Liver (tissue), 9 donors: ENCODE results near the gene OLFML3. TPM values are rescaled to one million over a fixed set of nuclear protein-coding genes. Genes with fewer than 3 reads are reported as not detected.

Experiments
- DNase-seq: peaks from one replicate; pipeline ENCODE4 v3.0.0-alpha.2; 2017; ENCODE audit warnings: low spot score
- H3K27ac ChIP-seq, 2 donors: one replicate each; pipeline ENCODE4 v1.7.0; 2013; ENCODE audit warnings: inconsistent platforms in 2 of 2, low read length in 2 of 2, control low read depth in 1 of 2, low read depth in 1 of 2, mild to moderate bottlenecking in 1 of 2
- H3K27me3 ChIP-seq, 4 donors: one replicate each; pipeline versions ENCODE4 v1.6.1 to v1.7.0; 2013; ENCODE audit warnings: low read length in 3 of 4, inconsistent platforms in 1 of 4, mild to moderate bottlenecking in 1 of 4, moderate library complexity in 1 of 4; ENCODE audit not compliant: control insufficient read depth in 4 of 4, insufficient read depth in 4 of 4
- H3K36me3 ChIP-seq, 4 donors: one replicate each; pipeline versions ENCODE4 v1.6.1 to v1.7.0; 2013; ENCODE audit warnings: low read length in 3 of 4, mild to moderate bottlenecking in 3 of 4, low read depth in 1 of 4, moderate library complexity in 1 of 4; ENCODE audit not compliant: control insufficient read depth in 4 of 4, insufficient read depth in 3 of 4
- H3K4me1 ChIP-seq, 4 donors: one replicate each; pipeline versions ENCODE4 v1.6.1 to v1.7.0; 2013; ENCODE audit warnings: low read length in 3 of 4, mild to moderate bottlenecking in 3 of 4, moderate library complexity in 1 of 4; ENCODE audit not compliant: control insufficient read depth in 4 of 4, insufficient read depth in 4 of 4
- H3K4me3 ChIP-seq, 3 donors: one replicate each; pipeline versions ENCODE4 v1.6.1 to v1.7.0; 2013; ENCODE audit warnings: low read length in 3 of 3, control low read depth in 1 of 3, low read depth in 1 of 3, mild to moderate bottlenecking in 1 of 3
- H3K9ac ChIP-seq, 2 donors: one replicate each; pipeline ENCODE4 v1.7.0; 2013; ENCODE audit warnings: low read length in 2 of 2, mild to moderate bottlenecking in 2 of 2, moderate library complexity in 2 of 2, control low read depth in 1 of 2, low read depth in 1 of 2
- H3K9me3 ChIP-seq, 4 donors: one replicate each; pipeline versions ENCODE4 v1.6.1 to v1.7.0; 2013; ENCODE audit warnings: low read length in 3 of 4; ENCODE audit not compliant: control insufficient read depth in 4 of 4
- FOXA1 ChIP-seq: IDR thresholded peaks from 2 replicates; pipeline ENCODE4 v1.6.1; 2016; ENCODE audit warnings: antibody characterized with exemption
- FOXA2 ChIP-seq: IDR thresholded peaks from 2 replicates; pipeline ENCODE4 v1.6.1; 2016; ENCODE audit warnings: antibody characterized with exemption
- HNF4A ChIP-seq, 2 donors: conservative IDR thresholded peaks; 2 replicates each; pipeline ENCODE4 v1.6.1; 2016; ENCODE audit warnings: antibody characterized with exemption in 2 of 2, mild to moderate bottlenecking in 2 of 2
- HNF4G ChIP-seq: IDR thresholded peaks from 2 replicates; pipeline ENCODE4 v1.6.1; 2016; ENCODE audit warnings: antibody characterized with exemption
- JUND ChIP-seq, 2 donors: IDR thresholded peaks; 2 replicates each; pipeline ENCODE4 v1.6.1; 2016; ENCODE audit warnings: antibody characterized with exemption in 2 of 2
- NR2F2 ChIP-seq: IDR thresholded peaks from 2 replicates; pipeline ENCODE4 v1.6.1; 2016; ENCODE audit warnings: antibody characterized with exemption
- RAD21 ChIP-seq, 2 donors: IDR thresholded peaks; 2 replicates each; pipeline ENCODE4 v1.6.1; 2016; ENCODE audit warnings: antibody characterized with exemption in 2 of 2, mild to moderate bottlenecking in 2 of 2
- RXRA ChIP-seq, 2 donors: IDR thresholded peaks; 2 replicates each; pipeline ENCODE4 v1.6.1; 2017 to 2018; ENCODE audit warnings: antibody characterized with exemption in 2 of 2, mild to moderate bottlenecking in 1 of 2
- SP1 ChIP-seq: IDR thresholded peaks from 2 replicates; pipeline ENCODE4 v1.6.1; 2018; ENCODE audit warnings: antibody characterized with exemption, mild to moderate bottlenecking
- TAF1 ChIP-seq: conservative IDR thresholded peaks from 2 replicates; pipeline ENCODE4 v1.6.1; 2016; ENCODE audit warnings: antibody characterized with exemption, mild to moderate bottlenecking
- WGBS: extraction: QIAGEN DNeasy Blood & Tissue Kit; methylation state at CpG from one replicate; pipeline ENCODE4 v1.1.7; 2013; 5-methylcytosine and 5-hydroxymethylcytosine counted together
- polyA plus RNA-seq, 2 donors: library from polyadenylated mRNA; stranded (reverse) in 1 of 2; unstranded in 1 of 2; fragments of 200-250 nt in 1 of 2; fragments of >200 nt in 1 of 2; fragmentation: Nextera tagmentation in 1 of 2; extraction: Ambion mirVana in 1 of 2; gene quantifications; one replicate each; pipeline versions ENCODE4 v1.2.1 to v1.2.3, GENCODE V29; 2013 to 2015
- total RNA-seq, 2 donors: library from RNA; depleted of rRNA; stranded (reverse); fragments of >200 nt; gene quantifications; one replicate each; pipeline ENCODE4 v1.2.3, GENCODE V29; 2014
- TF ChIP-seq, protein P1 (sequence below): IDR thresholded peaks from 2 replicates; pipeline ENCODE4 v1.6.1; 2016; ENCODE audit warnings: antibody characterized with exemption, mild to moderate bottlenecking
- TF ChIP-seq, protein P2 (sequence below): IDR thresholded peaks from 2 replicates; pipeline ENCODE4 v1.6.1; 2016; ENCODE audit warnings: antibody characterized with exemption
- TF ChIP-seq, protein P3 (sequence below): IDR thresholded peaks from 2 replicates; pipeline ENCODE4 v1.6.1; 2016; ENCODE audit warnings: antibody characterized with exemption
- TF ChIP-seq, protein P4 (sequence below): IDR thresholded peaks from 2 replicates; pipeline ENCODE4 v1.6.1; 2016; ENCODE audit warnings: antibody characterized with exemption
- TF ChIP-seq, protein P5 (sequence below): fragments of 150-350 bp; IDR thresholded peaks from 2 replicates; pipeline ENCODE4 v1.5.1; 2017; ENCODE audit warnings: improper control_type of control experiment, low read depth, low read length; ENCODE audit not compliant: missing input control
- donor health status: healthy.
- donor health status: healthy.
- donor health status: healthy.
- donor health status: healthy.
- donor health status: healthy.

The OLFML3 gene
- total and polyA plus RNA-seq, 4 donors = 8.3 to 16.7 (median 12.2) TPM

DNA sequence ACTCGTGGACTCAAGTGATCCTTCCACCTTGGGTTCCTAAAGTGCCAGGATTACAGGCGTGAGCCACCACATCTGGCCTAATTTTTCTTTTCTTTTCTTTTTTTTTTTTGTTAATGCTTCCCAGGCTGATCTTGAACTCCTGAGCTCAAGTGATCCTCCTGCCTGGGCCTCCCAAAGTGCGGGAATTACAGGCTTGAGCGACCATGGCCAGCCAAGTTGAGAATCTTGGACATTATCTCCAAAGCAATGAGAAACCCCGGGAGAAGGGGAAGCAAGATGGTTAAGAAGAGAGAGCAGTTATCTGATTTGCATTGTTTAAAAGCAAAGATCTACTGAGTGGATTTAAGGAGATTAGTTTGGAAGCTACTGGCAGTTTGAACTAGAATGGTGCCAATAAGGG is 41.1 kb upstream of the OLFML3 start:
- no peak for TF ChIP-seq RXRA (IDR thresholded peaks at IDR 0.05)
- no peak for TF ChIP-seq HNF4A (conservative IDR thresholded peaks at IDR 0.05)
- WGBS = 74% methylated on average over 5 of the region's 5 CpGs
- no peaks in the 10 kb centered on the region for H3K27me3 ChIP-seq
- no peak overlapping the region for H3K9ac ChIP-seq
- DNase-seq = no peak
- peaks cover 8 to 26% (median 20%) of the 10 kb centered on the region in 4 donors for H3K4me1 ChIP-seq
- H3K4me3 ChIP-seq = no peak overlapping the region
- no peaks in the 10 kb centered on the region for H3K9me3 ChIP-seq
- H3K27ac ChIP-seq = no peak overlapping the region
- H3K36me3 ChIP-seq = peaks cover 0 to 9% (median 4%) of the 10 kb centered on the region in 4 donors

DNA sequence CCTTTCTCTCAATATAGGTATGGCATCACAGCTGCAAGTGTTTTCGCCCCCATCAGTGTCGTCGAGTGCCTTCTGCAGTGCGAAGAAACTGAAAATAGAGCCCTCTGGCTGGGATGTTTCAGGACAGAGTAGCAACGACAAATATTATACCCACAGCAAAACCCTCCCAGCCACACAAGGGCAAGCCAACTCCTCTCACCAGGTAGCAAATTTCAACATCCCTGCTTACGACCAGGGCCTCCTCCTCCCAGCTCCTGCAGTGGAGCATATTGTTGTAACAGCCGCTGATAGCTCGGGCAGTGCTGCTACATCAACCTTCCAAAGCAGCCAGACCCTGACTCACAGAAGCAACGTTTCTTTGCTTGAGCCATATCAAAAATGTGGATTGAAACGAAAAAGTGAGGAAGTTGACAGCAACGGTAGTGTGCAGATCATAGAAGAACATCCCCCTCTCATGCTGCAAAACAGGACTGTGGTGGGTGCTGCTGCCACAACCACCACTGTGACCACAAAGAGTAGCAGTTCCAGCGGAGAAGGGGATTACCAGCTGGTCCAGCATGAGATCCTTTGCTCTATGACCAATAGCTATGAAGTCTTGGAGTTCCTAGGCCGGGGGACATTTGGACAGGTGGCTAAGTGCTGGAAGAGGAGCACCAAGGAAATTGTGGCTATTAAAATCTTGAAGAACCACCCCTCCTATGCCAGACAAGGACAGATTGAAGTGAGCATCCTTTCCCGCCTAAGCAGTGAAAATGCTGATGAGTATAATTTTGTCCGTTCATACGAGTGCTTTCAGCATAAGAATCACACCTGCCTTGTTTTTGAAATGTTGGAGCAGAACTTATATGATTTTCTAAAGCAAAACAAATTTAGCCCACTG is 38.7 kb upstream of the OLFML3 start:
- DNase-seq = no peak
- Histone ChIP-seq H3K36me3 (peaks cover 0 to 9% (median 4%) of the 10 kb centered on the region in 4 donors), H3K9me3 (no peaks in the 10 kb centered on the region), H3K4me3 (no peak overlapping the region), H3K4me1 (peaks cover 3 to 10% (median 7%) of the 10 kb centered on the region in 4 donors), H3K27ac (no peak overlapping the region), H3K27me3 (no peaks in the 10 kb centered on the region), H3K9ac (no peak overlapping the region)
- 78% methylated on average over 16 of the region's 16 CpGs for WGBS
- TF ChIP-seq SP1 (no peak), FOXA2 (no peak), HNF4G (no peak)
- TF ChIP-seq, protein P1, sequence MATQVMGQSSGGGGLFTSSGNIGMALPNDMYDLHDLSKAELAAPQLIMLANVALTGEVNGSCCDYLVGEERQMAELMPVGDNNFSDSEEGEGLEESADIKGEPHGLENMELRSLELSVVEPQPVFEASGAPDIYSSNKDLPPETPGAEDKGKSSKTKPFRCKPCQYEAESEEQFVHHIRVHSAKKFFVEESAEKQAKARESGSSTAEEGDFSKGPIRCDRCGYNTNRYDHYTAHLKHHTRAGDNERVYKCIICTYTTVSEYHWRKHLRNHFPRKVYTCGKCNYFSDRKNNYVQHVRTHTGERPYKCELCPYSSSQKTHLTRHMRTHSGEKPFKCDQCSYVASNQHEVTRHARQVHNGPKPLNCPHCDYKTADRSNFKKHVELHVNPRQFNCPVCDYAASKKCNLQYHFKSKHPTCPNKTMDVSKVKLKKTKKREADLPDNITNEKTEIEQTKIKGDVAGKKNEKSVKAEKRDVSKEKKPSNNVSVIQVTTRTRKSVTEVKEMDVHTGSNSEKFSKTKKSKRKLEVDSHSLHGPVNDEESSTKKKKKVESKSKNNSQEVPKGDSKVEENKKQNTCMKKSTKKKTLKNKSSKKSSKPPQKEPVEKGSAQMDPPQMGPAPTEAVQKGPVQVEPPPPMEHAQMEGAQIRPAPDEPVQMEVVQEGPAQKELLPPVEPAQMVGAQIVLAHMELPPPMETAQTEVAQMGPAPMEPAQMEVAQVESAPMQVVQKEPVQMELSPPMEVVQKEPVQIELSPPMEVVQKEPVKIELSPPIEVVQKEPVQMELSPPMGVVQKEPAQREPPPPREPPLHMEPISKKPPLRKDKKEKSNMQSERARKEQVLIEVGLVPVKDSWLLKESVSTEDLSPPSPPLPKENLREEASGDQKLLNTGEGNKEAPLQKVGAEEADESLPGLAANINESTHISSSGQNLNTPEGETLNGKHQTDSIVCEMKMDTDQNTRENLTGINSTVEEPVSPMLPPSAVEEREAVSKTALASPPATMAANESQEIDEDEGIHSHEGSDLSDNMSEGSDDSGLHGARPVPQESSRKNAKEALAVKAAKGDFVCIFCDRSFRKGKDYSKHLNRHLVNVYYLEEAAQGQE = no peak
- TF ChIP-seq, protein P2, sequence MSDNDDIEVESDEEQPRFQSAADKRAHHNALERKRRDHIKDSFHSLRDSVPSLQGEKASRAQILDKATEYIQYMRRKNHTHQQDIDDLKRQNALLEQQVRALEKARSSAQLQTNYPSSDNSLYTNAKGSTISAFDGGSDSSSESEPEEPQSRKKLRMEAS = no peak

DNA sequence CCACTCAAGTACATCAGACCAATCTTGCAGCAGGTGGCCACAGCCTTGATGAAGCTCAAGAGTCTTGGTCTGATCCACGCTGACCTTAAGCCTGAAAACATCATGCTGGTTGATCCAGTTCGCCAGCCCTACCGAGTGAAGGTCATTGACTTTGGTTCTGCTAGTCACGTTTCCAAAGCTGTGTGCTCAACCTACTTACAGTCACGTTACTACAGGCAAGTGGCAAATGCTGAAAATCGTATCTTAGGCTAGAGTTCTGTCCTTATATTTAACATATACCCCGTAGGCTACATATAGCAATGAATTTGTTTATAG is 38.1 kb upstream of the OLFML3 start:
- Histone ChIP-seq H3K9ac (no peak overlapping the region), H3K4me1 (peaks cover 3 to 16% (median 10%) of the 10 kb centered on the region in 4 donors), H3K4me3 (no peak overlapping the region), H3K27ac (no peak overlapping the region), H3K9me3 (no peaks in the 10 kb centered on the region), H3K27me3 (no peaks in the 10 kb centered on the region), H3K36me3 (peaks cover 0 to 9% (median 4%) of the 10 kb centered on the region in 4 donors)
- 39% methylated on average over 7 of the region's 7 CpGs for whole genome bisulfite sequencing
- DNase-seq = no peak
- TF ChIP-seq, protein P3, sequence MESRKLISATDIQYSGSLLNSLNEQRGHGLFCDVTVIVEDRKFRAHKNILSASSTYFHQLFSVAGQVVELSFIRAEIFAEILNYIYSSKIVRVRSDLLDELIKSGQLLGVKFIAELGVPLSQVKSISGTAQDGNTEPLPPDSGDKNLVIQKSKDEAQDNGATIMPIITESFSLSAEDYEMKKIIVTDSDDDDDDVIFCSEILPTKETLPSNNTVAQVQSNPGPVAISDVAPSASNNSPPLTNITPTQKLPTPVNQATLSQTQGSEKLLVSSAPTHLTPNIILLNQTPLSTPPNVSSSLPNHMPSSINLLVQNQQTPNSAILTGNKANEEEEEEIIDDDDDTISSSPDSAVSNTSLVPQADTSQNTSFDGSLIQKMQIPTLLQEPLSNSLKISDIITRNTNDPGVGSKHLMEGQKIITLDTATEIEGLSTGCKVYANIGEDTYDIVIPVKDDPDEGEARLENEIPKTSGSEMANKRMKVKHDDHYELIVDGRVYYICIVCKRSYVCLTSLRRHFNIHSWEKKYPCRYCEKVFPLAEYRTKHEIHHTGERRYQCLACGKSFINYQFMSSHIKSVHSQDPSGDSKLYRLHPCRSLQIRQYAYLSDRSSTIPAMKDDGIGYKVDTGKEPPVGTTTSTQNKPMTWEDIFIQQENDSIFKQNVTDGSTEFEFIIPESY = no peak
- TF ChIP-seq NR2F2 (no peak), HNF4G (no peak), TAF1 (no peak), HNF4A (conservative IDR thresholded peaks at IDR 0.05) (peak; percentile 12 to 14), FOXA2 (no peak), JUND (IDR thresholded peaks at IDR 0.05) (no peak), SP1 (peak; percentile 24), RAD21 (IDR thresholded peaks at IDR 0.05) (no peak), FOXA1 (no peak)
- TF ChIP-seq, protein P4, sequence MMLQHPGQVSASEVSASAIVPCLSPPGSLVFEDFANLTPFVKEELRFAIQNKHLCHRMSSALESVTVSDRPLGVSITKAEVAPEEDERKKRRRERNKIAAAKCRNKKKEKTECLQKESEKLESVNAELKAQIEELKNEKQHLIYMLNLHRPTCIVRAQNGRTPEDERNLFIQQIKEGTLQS = no peak
- TF ChIP-seq, protein P5, sequence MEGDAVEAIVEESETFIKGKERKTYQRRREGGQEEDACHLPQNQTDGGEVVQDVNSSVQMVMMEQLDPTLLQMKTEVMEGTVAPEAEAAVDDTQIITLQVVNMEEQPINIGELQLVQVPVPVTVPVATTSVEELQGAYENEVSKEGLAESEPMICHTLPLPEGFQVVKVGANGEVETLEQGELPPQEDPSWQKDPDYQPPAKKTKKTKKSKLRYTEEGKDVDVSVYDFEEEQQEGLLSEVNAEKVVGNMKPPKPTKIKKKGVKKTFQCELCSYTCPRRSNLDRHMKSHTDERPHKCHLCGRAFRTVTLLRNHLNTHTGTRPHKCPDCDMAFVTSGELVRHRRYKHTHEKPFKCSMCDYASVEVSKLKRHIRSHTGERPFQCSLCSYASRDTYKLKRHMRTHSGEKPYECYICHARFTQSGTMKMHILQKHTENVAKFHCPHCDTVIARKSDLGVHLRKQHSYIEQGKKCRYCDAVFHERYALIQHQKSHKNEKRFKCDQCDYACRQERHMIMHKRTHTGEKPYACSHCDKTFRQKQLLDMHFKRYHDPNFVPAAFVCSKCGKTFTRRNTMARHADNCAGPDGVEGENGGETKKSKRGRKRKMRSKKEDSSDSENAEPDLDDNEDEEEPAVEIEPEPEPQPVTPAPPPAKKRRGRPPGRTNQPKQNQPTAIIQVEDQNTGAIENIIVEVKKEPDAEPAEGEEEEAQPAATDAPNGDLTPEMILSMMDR = no peak
- TF ChIP-seq, protein P2 = no peak
